VCaP (cell line): ENCODE measurements around the gene FAM107A.

Experiments used
- H3K27ac ChIP-seq: fragments of 450-650 bp; 2 replicates; pipeline ENCODE4 v1.5.1; 2017
- CTCF ChIP-seq: fragments of 450-650 bp; conservative IDR thresholded peaks from 2 replicates; pipeline ENCODE4 v1.5.1; 2017; ENCODE audit warnings: mild to moderate bottlenecking, moderate library complexity

FAM107A gene

GRCh38 chr3:58566398-58567250 is 10.6 kb downstream of the FAM107A start:
- no peak overlapping the region for H3K27ac ChIP-seq
- TF ChIP-seq CTCF: no peak

GRCh38 chr3:58565621-58566397 is 11.4 kb downstream of the FAM107A start:
- TF ChIP-seq CTCF: no peak

GRCh38 chr3:58564456-58565160 is 12.6 kb downstream of the FAM107A start:
- TF ChIP-seq CTCF: no peak
- H3K27ac ChIP-seq: no peak overlapping the region

More at GRCh38 chr3:58565621-58566397, 11.4 kb downstream of the FAM107A start:
- no peak overlapping the region for H3K27ac ChIP-seq

GRCh38 chr3:58564054-58564453 is 13.1 kb downstream of the FAM107A start:
- no peak for TF ChIP-seq CTCF
- no peak overlapping the region for H3K27ac ChIP-seq

- no peak overlapping the region for H3K27ac ChIP-seq
Measured at GRCh38 chr3:58563386-58564035, 13.7 kb downstream of the FAM107A start.

GRCh38 chr3:58562498-58562897 is 14.7 kb downstream of the FAM107A start:
- no peak for TF ChIP-seq CTCF
- H3K27ac ChIP-seq: no peak overlapping the region

More at GRCh38 chr3:58563386-58564035, 13.7 kb downstream of the FAM107A start:
- no peak for TF ChIP-seq CTCF
